NCI-H2227 (cell line): ENCODE data around the gene U2AF1L4.
A peak's percentile ranks its signal among the peaks of the same experiment; 100 is the strongest.

Source experiments
- DNase-seq: peaks from one replicate; lab custom pipeline; 2025; ENCODE audit not compliant: unreplicated experiment; lab: John Stamatoyannopoulos, UW

U2AF1L4 gene

GRCh38 chr19:35757749-35758608, 12.8 kb upstream of the U2AF1L4 start, which contains the start of gene PROSER3:
PROSER3 (plus strand) TSS chr19:35758176; CDS start chr19:35758216, 40 bp downstream.
- peak; percentile 100 for DNase-seq

GRCh38 chr19:35757231-35757748, 12.1 kb upstream of the U2AF1L4 start:
- DNase-seq = peak; percentile 93

GRCh38 chr19:35756377-35757230, 11.4 kb upstream of the U2AF1L4 start, which contains the start of gene HSPB6:
HSPB6 (minus strand) TSS chr19:35757029; CDS start chr19:35757008, 21 bp downstream.
- peak; percentile 78 for DNase-seq

- no peak for DNase-seq
These were observed 10.5 kb upstream of the U2AF1L4 start for GRCh38 chr19:35755550-35756376.

GRCh38 chr19:35755131-35755549, 9.9 kb upstream of the U2AF1L4 start:
- no peak for DNase-seq

- no peak for DNase-seq
These were observed 9.3 kb upstream of the U2AF1L4 start for GRCh38 chr19:35754370-35755130.

- DNase-seq = no peak
These were observed 8.6 kb upstream of the U2AF1L4 start for GRCh38 chr19:35753634-35754369.

- DNase-seq = no peak
These were observed 7.6 kb upstream of the U2AF1L4 start for GRCh38 chr19:35752746-35753350.

- DNase-seq = no peak
These were observed 6.9 kb upstream of the U2AF1L4 start for GRCh38 chr19:35751839-35752745.

GRCh38 chr19:35750167-35750566, 4.9 kb upstream of the U2AF1L4 start:
- DNase-seq = no peak

- peak; percentile 100 for DNase-seq
These were observed 3.1 kb upstream of the U2AF1L4 start, which contains the start of gene LIN37 for GRCh38 chr19:35748106-35749020. LIN37 (plus strand) TSS chr19:35748576; CDS start chr19:35748725, 149 bp downstream.

GRCh38 chr19:35746531-35746930, 1.3 kb upstream of the U2AF1L4 start:
- no peak for DNase-seq

GRCh38 chr19:35746087-35746462, 857 bp upstream of the U2AF1L4 start:
- no peak for DNase-seq

- peak; percentile 100 for DNase-seq
These were observed 539 bp downstream of the U2AF1L4 start for GRCh38 chr19:35744430-35745327.

- no peak for DNase-seq
These were observed 1.4 kb downstream of the U2AF1L4 start for GRCh38 chr19:35743640-35744429.
